Choroid plexus epithelial cell (primary cell): ENCODE results near the gene ATXN7.
A peak's percentile ranks its signal among the peaks of the same experiment; 100 is the strongest.

ENCODE experiments used
- DNase-seq: peaks from one replicate; pipeline ENCODE4 v3.0.0-alpha.2; 2010; ENCODE audit warnings: low read depth
- H3K4me3 ChIP-seq: 2 replicates; pipeline ENCODE4 v1.5.1; 2011; ENCODE audit warnings: low read depth, mild to moderate bottlenecking, control low read depth, low read length, moderate library complexity
- TF ChIP-seq, protein P1 (sequence below): conservative IDR thresholded peaks from 2 replicates; pipeline ENCODE4 v1.5.1; 2011; ENCODE audit warnings: low read depth, mild to moderate bottlenecking, control low read depth, inconsistent platforms, low read length, moderate library complexity

The ATXN7 gene

GRCh38 chr3:64010199-64010598 is 146.5 kb downstream of the ATXN7 start:
- TF ChIP-seq, protein P1, sequence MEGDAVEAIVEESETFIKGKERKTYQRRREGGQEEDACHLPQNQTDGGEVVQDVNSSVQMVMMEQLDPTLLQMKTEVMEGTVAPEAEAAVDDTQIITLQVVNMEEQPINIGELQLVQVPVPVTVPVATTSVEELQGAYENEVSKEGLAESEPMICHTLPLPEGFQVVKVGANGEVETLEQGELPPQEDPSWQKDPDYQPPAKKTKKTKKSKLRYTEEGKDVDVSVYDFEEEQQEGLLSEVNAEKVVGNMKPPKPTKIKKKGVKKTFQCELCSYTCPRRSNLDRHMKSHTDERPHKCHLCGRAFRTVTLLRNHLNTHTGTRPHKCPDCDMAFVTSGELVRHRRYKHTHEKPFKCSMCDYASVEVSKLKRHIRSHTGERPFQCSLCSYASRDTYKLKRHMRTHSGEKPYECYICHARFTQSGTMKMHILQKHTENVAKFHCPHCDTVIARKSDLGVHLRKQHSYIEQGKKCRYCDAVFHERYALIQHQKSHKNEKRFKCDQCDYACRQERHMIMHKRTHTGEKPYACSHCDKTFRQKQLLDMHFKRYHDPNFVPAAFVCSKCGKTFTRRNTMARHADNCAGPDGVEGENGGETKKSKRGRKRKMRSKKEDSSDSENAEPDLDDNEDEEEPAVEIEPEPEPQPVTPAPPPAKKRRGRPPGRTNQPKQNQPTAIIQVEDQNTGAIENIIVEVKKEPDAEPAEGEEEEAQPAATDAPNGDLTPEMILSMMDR, result no peak
- no peak for DNase-seq
- no peak overlapping the region for H3K4me3 ChIP-seq

DNA sequence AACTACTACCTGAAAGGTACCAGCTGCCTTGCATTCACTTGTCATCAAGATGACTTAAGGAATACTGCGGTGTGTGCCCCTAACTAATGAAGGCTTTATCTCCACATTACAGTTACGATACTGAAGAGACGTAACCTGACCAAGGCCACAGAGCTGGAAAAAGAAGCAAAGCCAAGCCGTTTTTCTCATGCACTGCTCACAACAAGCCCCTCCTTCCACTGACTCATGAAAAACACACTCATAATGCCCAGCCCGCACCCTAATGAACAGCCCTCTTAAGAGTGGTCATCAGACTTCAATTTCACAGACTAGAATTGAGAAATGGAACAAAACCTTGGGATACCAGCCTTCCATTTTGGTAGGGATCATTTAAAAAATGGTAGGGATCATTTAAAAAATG is 148.0 kb downstream of the ATXN7 start:
- no peak overlapping the region for H3K4me3 ChIP-seq
- TF ChIP-seq, protein P1, result no peak
- DNase-seq, result peak; percentile 79

DNA sequence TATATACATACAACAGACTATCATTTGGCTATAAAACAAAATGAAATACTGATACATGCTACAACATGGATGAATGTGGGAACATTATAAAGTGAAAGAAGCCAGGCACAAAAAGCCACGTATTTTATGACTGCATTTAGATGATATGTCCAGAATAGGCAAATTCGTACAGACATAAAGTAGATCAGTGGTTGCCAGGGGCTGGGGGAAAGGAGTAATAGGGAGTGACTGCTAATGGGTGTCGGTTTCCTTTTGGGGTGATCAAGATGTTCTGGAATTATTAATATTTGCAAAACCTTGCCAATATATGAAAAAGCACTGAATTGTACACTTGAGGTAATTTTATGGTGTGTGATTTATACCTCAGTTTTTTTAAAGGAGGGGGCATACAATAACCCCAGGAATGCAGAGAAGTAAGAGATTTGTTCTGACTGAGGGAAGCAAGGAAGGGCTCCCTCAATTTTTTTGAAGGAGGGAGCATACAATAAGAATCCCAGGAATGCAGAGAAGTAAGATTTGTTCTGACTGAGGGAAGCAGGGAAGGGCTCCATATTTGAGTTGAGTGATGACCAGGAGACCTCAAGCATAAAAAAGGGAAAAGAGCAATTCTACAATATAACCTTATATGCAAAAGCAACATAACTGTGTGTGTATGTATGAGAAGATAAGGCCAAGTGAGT is 153.4 kb downstream of the ATXN7 start:
- TF ChIP-seq, protein P1, result no peak
- no peak for DNase-seq
- H3K4me3 ChIP-seq, result no peak overlapping the region

GRCh38 chr3:64019271-64019670 is 155.6 kb downstream of the ATXN7 start:
- H3K4me3 ChIP-seq, result no peak overlapping the region
- DNase-seq, result no peak
- TF ChIP-seq, protein P1, result no peak

DNA sequence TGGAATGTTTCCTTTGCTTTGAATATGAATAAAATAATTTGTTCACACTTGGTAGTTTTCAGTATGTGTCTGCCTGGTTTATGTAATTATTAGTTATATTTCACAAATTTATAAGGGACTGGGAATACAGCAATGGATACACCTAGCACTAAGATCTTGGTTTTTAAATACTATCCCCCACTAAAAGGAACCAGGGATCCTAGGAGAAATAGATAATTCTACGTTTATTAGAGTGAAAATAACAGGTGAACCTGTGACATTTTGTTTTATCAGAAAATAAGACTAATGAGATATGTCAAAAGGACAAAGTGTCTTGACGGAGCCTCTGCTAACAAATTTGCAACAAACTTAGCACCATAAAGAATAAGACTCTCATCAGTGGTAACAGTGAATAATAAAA is 156.2 kb downstream of the ATXN7 start:
- no peak for DNase-seq
- no peak overlapping the region for H3K4me3 ChIP-seq
- TF ChIP-seq, protein P1, result no peak

DNA sequence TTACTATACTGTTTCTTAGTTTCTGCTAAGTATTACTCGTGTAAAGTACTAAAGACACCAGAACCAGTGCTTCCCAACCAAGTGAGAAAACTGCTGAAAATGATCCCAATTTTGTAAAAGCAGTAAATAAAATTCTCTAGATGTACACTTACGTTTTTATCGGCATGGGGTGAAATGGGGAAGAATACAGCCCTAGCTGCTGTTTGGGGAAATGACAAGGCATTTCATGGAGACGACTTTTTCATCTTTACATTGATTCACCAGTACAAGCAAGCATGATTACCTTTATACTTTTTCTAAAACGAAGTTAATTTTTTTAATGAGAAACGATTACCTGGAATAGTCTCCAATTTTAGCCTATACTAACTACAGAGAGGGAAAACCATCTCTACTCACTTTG is 158.3 kb downstream of the ATXN7 start:
- DNase-seq, result no peak
- TF ChIP-seq, protein P1, result no peak
- H3K4me3 ChIP-seq, result peak overlapping the region; percentile 97

DNA sequence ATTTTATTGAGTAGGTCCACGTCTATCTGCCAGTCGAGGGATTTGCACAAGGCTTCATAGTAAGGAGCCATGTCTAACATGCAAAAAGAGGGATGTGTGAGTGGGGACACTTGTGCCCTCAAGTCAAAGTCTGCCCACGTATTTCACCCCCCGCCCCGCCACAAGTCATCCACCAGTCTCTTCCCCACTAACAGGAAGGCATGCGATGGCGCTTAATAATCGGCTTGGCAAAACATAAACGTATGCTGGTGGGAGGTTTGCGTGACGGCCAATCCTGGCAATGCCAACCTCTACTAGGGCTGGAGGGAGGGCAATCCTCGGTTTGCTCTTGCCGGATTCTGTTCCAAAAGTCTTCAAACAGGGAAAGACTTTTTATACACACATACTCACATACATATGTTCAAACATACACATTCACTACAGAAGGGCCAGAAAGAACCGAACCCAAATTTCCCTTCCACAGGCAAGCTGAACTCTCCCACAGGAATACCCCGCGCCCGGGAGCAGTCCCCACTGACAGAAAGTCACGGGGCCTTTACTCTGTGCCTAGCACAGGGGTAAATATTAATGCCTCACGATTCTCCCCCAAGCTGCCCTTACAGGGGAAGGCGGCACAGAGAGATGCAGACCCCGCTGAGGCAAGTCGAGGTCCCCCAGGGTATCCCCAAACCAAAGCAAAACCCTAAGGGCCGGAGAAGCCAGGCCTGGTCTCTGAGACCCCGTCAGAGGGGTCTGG is 159.0 kb downstream of the ATXN7 start:
- TF ChIP-seq, protein P1, result no peak
- H3K4me3 ChIP-seq, result peak overlapping the region; percentile 97
- peak; percentile 21 for DNase-seq
